ENCODE measurements around the gene PPIF. TPM values are rescaled to one million over a fixed set of nuclear protein-coding genes. Genes with fewer than 3 reads are reported as not detected.

The PPIF gene
- total RNA-seq, 1 donor from 2014 or later = 115 TPM

DNA sequence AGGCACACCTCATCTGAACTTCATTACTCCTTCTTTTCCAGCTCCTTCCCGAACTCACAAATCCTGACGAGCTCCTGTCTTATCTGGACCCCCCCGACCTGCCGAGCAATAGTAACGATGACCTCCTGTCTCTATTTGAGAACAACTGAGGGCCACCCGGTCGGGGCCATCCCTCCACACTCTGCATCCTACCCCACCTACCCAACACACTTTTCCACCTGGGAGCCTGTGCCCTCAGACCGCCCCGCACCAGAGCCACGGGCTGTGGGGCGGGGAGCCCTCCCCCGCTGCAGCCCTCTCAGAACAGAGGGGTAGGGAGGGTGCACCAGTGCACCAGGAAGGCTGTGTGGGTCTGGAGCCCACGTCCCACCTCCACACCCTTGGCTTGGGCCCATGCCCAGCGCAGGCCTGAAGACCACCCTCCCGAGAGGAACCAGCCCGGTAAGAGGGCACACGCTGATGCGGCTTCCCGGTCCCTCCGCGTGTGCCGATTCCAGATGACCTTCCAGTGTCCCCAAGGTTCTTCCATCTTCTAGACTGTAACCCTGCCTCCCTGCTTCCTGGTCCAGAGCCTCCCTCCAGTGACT lies 34.6 kb upstream of the PPIF start:
- DNase-seq (ENCODE audit: low spot score) = no peak
- intact Hi-C loops (cut with DNase I) = no loop called here

DNA sequence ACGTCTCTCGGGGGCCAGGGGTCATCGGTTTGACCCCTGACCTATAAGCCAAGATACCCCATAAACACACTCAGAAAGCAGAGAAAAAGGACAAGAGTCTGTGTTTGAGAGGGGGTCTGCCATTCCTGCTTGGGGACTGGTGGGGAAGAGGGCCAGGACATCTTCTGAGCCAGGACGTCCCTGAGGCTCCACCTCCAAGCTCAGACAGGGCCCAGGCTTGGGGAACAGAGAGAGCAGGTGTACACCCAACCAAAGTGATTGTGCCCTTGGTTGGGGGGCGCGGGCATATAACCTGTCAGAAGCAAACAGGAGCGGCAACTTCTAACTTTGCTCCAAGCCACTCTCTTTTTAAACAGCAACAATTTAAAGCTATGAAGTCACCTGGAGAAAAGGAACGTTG lies 33.9 kb upstream of the PPIF start:
- intact Hi-C loops (cut with DNase I) = no loop called here
- DNase-seq (ENCODE audit: low spot score) = no peak

DNA sequence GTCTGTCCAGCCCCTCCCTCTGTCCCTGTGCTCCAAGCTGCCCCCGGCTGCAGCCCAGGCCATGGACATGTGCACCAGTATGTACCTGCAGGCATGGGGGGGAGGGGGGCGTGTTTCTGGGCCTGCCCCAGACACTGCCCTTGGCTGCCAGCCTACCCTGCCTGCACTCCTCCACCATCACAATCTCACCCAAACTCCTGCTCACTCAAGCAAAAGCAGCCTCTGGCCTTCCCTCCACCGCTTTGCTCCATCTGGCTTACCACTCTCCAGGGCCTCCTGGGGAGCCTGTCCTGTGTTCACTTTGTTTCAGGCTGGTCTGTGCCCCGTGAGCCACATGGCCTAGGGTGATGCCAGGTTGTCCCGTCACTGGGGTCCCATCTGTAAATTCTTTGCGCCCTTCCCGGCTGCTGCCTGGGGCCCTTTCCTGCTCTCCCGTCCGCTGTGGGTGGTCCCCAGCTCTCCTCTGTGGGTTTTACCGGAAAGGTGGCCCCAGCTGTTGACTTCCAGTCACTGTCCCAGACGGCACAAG lies 33.3 kb upstream of the PPIF start:
- no peak for DNase-seq (ENCODE audit: low spot score)
- intact Hi-C loops (cut with DNase I) = no loop called here

DNA sequence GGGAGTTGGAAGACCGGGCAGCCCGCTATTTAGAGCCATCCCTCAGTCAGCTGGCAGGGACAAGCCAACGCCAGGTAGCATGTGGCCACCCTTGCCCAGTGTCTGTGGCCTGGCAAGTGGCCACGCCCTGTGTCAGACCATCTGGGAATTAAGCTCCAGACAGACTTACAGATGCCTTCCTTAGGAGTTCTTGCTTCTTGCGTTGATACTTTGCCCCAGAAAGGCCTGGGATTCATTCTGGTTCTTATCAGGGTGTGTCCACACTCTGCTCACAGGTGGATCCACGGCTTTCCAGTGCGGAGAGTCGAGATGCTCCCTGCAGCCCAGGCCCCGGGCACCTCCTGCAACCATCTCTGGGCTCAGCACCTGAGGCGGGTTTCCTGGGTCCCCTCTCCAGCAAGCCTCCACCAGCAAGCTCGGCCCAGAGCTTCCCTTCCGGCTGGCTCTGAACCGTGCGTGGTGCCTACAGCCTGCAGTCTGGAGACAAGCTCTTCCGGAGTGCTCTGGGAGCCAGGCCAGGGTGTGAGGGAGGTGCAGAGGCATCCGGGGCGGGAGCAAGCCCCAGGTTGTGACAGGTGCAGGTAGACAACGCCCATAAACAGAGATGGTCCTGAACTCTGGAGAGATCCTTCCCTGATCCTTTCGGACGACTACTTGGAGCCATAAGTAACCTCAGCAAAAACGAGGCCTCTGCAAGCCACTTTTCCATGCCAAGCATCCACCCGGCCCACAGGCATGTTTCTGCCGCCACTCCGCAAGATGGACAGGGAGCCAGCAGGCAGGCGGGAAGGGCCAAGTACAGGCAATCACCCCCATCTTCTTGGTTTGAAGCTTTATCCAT lies 32.3 kb upstream of the PPIF start:
- DNase-seq (ENCODE audit: low spot score) = no peak
- intact Hi-C loops (cut with DNase I) = no loop called here

DNA sequence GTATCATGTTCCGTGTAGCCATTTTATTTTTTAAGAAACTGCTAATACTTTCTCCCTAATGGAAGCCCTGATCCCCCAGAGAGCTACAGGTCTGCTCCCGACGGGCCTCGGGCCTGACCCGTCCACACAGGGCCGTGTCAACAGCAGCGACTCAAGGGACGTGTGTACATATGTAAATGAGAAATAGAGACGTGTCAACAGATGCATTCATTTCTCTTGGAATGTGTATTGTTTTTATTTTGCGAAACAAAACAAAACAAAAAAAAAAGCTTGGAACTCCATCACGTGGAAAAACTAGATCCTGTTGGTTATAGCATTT lies 31.7 kb upstream of the PPIF start:
- intact Hi-C loops (cut with DNase I) = no loop called here
- DNase-seq (ENCODE audit: low spot score) = no peak

DNA sequence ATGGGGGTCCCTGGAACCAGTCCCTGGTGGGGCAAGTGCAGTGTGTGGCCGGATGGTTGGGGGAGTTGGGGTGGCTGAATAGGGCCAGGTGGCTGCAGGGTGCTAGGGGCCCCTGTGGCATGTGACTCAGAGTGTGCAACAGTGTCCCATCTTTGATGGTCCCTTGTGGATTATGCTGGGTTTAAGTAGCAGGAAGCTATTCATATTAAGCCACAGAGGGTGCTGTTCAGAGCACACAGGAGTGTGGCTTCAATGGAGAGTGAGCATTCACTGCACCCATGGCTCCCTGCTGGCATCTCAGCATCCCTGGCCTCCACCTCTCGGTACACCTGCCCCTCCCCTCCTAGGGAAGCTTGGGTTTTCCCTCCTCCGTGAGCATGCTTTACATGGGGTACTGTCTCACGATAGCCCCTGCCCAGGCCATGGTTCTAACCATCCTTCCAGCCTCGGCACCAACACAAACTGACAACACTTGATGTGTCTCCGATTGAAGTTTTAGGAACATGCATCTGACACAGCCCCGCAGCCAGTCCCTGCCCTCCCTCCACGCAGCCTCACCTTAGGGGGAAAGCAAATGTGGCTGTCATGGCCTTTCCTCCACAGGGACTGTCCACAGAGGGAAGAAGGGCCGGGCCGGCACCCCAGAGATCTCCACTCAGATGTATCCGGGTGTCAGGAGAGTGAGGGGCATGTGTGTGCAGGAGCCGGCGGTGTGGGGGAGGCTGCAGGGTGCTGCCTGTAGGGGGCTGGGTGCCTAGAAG lies 30.4 kb upstream of the PPIF start:
- no peak for DNase-seq (ENCODE audit: low spot score)
- intact Hi-C loops (cut with DNase I) = no loop called here

DNA sequence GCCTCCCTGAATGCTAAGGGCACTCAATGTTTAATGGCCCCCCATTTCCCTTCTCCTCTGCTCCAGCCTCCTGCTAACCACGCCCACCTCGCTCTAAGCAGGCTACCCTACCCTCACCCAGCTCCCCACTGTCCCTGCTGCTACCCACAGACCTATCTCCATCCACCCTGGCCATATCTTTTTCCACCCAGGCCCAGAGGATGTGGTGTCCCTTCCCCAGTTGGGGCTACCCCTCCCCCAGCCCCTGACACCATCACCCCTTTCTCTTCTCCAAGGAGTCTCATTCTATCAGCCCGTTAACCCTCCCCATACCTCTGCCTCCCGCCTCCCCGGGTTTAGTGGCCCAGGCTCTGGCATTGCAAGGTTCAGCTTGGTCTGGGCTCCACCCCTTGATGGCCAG lies 28.9 kb upstream of the PPIF start:
- no peak for DNase-seq (ENCODE audit: low spot score)
- intact Hi-C loops (cut with DNase I) = no loop called here

DNA sequence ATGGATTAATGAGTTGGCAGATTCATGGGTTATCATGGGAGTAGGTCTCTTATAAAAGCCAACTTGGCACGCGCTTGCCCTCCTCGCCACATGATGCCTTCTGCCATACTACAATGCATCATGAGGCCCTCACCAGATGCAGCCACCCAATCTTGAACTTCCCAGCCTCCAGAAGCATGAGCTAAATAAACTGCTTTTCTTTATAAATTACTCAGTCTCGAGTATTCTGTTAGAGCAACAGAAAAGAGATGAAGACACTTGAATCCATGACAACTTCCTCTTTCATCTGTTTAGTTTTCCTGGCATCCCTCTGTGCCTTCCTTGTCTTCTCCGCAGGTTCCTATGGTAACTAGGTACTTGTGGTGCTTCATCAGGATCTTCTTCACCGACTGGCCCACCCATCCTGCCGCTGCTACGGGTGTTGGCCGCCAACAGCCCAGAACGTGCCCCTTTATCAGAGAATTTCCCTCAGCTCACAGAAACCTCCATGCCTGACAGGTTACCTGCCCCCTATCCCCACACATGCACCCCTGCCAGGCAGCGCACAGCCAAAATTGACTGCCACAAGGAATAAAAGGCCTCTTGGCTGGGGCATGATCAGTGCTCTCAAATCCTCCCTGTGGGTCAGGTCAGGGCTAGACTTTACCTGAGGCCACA lies 28.0 kb upstream of the PPIF start:
- intact Hi-C loops (cut with DNase I) = no loop called here
- DNase-seq (ENCODE audit: low spot score) = no peak

DNA sequence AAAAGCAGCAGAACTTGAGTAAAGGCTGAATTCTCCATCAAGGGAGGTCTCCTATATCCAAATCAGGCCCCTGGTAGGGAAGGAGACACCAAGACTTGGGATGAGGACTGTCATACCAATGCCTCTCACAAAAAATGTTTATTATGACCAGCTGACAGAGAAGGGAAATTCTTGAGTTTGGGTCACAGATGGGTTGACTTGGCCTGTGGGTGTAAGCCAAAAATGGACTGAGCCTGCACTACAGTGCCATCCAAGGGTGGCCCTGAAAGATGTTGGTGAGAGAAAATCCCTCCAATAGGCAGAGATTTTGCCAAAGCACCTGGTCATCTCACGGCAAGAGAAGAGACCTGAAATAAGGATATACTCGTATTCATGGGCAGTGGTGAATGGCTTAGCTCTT lies 27.0 kb upstream of the PPIF start:
- no peak for DNase-seq (ENCODE audit: low spot score)
- intact Hi-C loops (cut with DNase I) = no loop called here

DNA sequence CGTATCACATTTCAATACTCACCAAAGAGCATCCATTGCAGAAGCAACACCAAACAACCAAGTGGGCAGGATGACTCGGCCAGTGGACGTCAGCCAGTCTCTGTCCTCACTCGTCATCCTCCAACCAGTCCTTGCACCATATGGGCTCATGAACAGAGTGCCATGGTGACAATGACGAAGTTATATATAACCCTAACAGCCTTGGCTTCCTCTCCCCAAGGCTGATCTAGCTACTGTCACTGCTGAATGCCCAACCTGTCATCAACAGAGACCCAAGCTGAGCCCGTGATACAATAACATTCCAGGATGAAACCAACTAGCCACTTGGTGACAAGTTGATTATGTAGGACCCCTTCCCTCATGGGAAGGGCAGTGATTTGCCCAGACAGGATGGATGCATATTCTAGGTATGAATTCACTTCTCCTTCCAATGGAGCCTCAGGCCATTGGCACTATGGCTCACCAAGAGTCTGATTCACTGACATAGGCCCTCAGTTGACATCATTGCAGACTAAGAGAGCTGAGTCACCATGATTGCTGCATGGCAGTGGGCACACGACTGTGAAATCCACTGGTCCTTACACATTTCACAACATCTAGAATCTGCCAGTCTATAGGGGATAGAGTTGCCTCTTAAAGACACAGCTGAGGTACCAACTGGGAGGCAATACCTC lies 26.3 kb upstream of the PPIF start:
- intact Hi-C loops (cut with DNase I) = no loop called here
- no peak for DNase-seq (ENCODE audit: low spot score)

DNA sequence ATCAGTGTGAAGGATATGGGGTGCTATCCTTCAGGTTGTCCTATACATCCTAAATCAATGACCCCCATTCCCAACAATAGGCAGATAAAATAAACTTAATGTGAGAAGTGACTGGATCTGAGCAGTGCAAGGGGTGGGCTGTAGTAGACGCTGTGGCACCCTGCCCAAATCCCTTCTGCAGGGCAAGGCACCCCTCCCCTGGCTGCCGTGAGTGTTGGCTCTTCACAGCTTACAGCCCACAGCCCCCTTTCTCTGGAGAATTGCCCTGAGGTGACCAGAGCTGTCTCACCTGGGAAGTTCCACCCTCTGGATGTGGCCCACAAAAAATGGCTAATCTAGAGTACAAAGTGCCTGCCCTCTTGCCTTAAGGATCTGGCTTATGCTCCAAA lies 25.8 kb upstream of the PPIF start:
- intact Hi-C loops (cut with DNase I) = no loop called here
- DNase-seq (ENCODE audit: low spot score) = no peak

DNA sequence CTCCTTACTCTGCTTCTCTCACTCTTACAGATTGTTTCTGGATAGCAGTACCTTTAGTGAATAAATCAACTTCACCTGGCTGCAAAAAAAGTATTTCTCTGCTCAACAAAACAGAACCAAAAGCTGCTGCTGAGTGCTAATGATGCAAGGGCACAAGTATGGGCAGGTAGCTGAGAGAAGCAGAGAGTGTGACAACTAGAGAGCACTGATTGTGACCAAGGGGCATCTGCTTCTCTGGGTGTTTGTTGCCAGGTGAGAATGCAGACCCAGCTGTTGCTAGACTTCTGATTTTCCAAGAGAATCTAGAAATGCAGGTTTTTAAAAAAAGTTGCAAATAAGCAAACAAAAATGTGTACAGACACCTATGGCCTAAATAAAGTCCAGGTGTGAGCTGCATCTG lies 25.3 kb upstream of the PPIF start:
- intact Hi-C loops (cut with DNase I) = no loop called here
- no peak for DNase-seq (ENCODE audit: low spot score)

DNA sequence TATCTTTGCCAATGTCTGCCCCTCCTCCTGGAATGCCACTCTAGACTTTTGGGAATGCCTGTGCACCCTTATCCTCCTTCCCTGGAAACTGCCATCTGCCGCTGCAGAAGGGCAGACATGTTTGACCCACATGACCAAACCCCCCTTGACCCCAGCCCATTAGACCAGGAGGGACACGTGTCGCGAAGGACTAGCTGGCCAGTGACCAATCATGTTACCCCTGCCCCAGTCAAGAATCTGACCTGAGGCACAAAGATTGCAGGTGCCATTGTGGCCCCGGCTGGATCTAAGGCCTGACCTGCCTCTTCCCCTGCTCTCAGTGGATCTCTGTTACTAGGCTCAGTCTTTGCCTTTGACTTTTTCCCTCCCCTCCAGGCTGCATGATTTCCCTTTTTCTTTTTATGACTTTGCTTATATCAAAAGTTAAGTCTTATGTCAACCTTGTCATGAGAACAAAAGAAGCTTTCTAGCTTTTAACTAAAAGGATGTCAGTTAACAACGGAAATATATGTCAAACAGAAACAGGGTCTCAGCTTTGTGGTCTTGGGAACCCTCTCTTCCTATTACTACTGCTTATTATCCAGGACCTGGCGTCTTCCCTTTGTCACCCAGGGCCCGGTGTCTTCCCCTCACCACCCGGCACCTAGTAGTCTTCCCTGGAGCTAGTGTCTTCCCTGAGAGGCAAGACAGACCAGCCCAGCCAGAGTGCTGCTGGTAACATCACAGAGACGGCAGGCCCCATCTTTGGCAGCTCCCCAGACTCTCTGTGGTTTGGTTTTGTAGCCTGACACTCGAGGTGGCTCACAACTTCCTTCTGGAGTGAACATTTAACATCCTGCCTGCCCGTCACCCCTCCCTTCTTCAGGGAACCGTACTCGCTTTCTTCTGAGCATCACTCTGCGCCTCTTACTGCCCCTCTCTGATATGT lies 24.4 kb upstream of the PPIF start:
- DNase-seq (ENCODE audit: low spot score) = no peak
- intact Hi-C loops (cut with DNase I) = no loop called here

DNA sequence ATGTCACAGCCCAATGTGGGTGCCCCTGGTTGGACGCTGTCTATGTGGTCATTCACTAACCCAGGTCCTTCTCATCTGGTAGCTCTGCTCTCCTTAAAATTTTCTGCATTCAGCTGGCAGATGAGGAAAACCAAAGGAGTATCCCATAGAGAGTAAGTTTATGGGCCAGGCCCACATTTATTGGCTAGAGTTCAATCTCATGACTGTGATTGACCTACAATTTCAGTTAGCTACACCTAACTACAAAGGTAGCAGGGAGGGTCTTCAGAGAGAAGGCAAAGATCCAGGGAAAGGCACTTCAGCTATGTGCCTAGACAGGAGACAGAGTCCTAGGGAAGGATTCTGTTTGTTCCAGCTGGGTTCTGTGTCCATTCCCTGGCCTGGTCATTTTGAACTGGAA lies 23.7 kb upstream of the PPIF start:
- intact Hi-C loops (cut with DNase I) = no loop called here
- DNase-seq (ENCODE audit: low spot score) = no peak

DNA sequence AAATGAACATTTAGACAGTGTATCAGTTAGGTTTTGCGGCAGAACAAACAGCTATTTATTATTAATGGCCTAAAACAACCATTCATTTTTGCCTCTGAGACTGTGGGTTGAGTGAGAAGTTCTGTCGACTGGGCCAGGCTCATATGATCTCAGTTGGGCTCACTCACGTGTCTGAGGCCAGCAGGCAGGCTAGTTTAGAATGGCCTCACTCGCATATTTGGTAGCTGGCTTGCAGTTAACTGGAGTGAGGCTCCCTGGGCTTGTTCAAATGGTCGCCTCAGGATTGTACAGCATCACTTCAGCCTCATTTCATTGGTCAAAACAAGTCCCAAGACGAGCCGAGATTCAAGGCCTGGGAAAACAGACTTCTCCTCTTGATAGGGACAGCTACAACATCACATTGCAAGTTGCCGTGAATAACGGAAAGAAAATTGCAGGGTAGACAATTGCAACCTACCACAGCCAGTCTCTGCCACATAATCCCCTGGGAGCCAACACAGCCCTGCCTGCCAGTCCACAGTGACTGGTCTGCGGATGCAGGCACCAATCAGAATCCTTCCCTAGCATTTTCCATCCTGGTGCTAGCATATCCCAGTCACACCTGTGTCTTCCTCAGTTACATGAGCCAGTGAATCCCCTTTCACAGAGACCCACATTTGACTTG lies 23.1 kb upstream of the PPIF start:
- no peak for DNase-seq (ENCODE audit: low spot score)
- intact Hi-C loops (cut with DNase I) = no loop called here

DNA sequence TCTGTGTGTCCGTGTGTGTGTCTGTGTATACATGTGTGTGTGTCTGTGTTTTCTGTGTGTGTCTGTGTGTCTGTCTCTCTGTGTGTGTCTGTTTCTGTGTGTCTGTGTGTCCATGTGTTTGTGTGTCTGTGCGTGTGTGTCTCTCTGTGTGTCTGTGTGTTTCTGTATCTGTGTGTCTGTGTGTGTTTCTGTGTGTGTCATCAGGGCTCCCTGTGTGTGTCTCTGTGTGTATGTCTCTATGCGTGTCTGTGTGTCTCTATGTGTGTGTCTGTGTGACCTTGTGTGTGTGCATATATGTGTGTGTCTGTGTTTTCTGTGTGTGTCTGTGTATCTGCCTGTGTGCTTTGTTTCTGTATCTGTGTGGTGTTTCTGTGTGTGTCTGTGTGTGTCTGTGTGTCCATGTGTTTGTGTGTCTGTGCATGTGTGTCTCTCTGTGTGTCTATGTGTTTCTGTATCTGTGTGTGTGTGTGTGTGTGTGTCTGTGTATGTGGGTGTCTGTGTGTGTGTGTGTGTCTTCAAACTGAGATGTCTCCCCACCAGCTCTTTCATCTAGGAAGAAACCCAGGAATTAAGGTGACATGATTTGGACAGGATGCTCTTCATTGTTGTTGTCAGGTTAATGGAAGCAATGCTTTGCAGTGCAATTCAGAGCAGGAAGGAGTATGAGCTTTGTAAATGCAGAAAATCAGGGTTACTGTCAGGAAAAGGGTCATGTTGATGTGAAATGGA lies 20.7 kb upstream of the PPIF start:
- intact Hi-C loops (cut with DNase I) = no loop called here
- DNase-seq (ENCODE audit: low spot score) = no peak

DNA sequence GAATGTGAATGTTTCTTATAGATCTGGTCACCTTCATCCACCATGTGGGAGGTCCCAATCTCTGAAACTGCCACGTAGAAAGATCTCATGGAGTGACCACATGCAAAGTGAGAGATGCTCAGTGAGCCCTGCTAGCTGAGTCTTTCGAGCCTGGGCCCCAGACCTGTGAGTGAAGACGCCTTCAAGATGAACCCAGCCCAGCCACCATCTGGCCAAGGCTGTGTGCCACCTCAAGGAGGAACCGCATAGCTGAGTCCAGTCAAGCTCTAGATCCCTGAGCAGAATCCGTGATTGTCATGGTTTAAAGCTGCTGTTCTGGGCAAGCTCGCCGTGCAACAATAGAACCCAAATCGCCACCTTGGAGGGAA lies 20.2 kb upstream of the PPIF start:
- DNase-seq (ENCODE audit: low spot score) = no peak

More for the DNA sequence above, 20.2 kb upstream of the PPIF start:
- intact Hi-C loops (cut with DNase I) = no loop called here
